CD14-positive monocyte (primary cell): ENCODE data around the gene KRTAP2-2. TPM values are rescaled to one million over a fixed set of nuclear protein-coding genes. Genes with fewer than 3 reads are reported as not detected.
"Not testable (repeated sequence)": the region's sequence is repeated elsewhere in the genome, so short reads cannot be mapped to it uniquely, and the experiment has no call there.

Experiments used
- DNase-seq, 3 donors: peaks; one replicate each; pipeline ENCODE4 v3.0.0-alpha.2; 2011 to 2022
- H2AFZ ChIP-seq: 2 replicates; pipeline ENCODE4 v1.6.0; 2012; ENCODE audit warnings: mild to moderate bottlenecking, low read depth, low read length, inconsistent platforms; ENCODE audit not compliant: insufficient read depth, poor library complexity, severe bottlenecking
- H3K27ac ChIP-seq, 2 donors: 1 replicate in 1 of 2; 2 replicates in 1 of 2; pipeline ENCODE4 v1.5.1; 2012 to 2013; ENCODE audit warnings: low read length in 2 of 2, control low read depth in 1 of 2, inconsistent platforms in 1 of 2, low read depth in 1 of 2, mild to moderate bottlenecking in 1 of 2
- H3K27me3 ChIP-seq, 2 donors: one replicate each; pipeline versions ENCODE4 v1.6.0 to v1.6.1; 2011 to 2013; ENCODE audit warnings: low read length in 2 of 2; ENCODE audit not compliant: control insufficient read depth in 2 of 2, insufficient read depth in 2 of 2
- H3K36me3 ChIP-seq, 2 donors: replicated peaks in 1 of 2; 1 replicate in 1 of 2; 2 replicates in 1 of 2; pipeline versions ENCODE4 v1.5.1 to v1.6.1; 2012 to 2013; ENCODE audit warnings: low read length in 2 of 2, control low read depth in 1 of 2, inconsistent platforms in 1 of 2, mild to moderate bottlenecking in 1 of 2; ENCODE audit not compliant: insufficient read depth in 2 of 2, control insufficient read depth in 1 of 2
- H3K4me1 ChIP-seq, 2 donors: 1 replicate in 1 of 2; 2 replicates in 1 of 2; pipeline versions ENCODE4 v1.5.1 to v1.6.1; 2012 to 2013; ENCODE audit warnings: low read length in 2 of 2, control low read depth in 1 of 2, inconsistent platforms in 1 of 2, mild to moderate bottlenecking in 1 of 2, moderate library complexity in 1 of 2; ENCODE audit not compliant: insufficient read depth in 2 of 2, control insufficient read depth in 1 of 2
- H3K4me2 ChIP-seq: replicated peaks from 2 replicates; pipeline ENCODE3; 2012; ENCODE audit warnings: low read length, moderate library complexity, mild to moderate bottlenecking; ENCODE audit not compliant: poor library complexity, severe bottlenecking; ENCODE audit errors: extremely low read depth
- H3K4me3 ChIP-seq, 3 experiments: fragments of 200-600 bp in 1 of 3; sonication (generic) in 1 of 3; replicated peaks in 1 of 3; 1 replicate in 2 of 3; 2 replicates in 1 of 3; pipeline ENCODE4 v1.5.1; 2011 to 2013; ENCODE audit warnings: low read length in 3 of 3, mild to moderate bottlenecking in 3 of 3, control low read depth in 2 of 3, low read depth in 2 of 3, inconsistent platforms in 1 of 3, moderate library complexity in 1 of 3
- H3K79me2 ChIP-seq: 2 replicates; pipeline ENCODE4 v1.6.0; 2012; ENCODE audit warnings: mild to moderate bottlenecking, control low read depth, inconsistent platforms, low read length, moderate library complexity; ENCODE audit not compliant: insufficient read depth
- H3K9ac ChIP-seq: 2 replicates; pipeline ENCODE4 v1.6.0; 2017; ENCODE audit warnings: low read length, mild to moderate bottlenecking; ENCODE audit not compliant: insufficient read depth, poor library complexity, severe bottlenecking
- H3K9me3 ChIP-seq, 2 donors: replicated peaks in 1 of 2; 1 replicate in 1 of 2; 2 replicates in 1 of 2; pipeline versions ENCODE4 v1.5.1 to v1.6.1; 2012 to 2013; ENCODE audit warnings: low read length in 2 of 2, control low read depth in 1 of 2; ENCODE audit not compliant: control insufficient read depth in 1 of 2, insufficient read depth in 1 of 2
- H4K20me1 ChIP-seq: 2 replicates; pipeline ENCODE4 v1.6.0; 2012; ENCODE audit warnings: mild to moderate bottlenecking, low read length, control low read depth, moderate library complexity; ENCODE audit not compliant: insufficient read depth
- H3K27ac Mint-ChIP-seq, 7 donors: one replicate each; pipeline ENCODE4 v1.8.0; 2020; ENCODE audit warnings: mild to moderate bottlenecking in 7 of 7, mixed read lengths in 7 of 7, moderate library complexity in 6 of 7, inconsistent platforms in 2 of 7
- H3K27me3 Mint-ChIP-seq, 3 donors: one replicate each; pipeline ENCODE4 v1.8.0; 2021 to 2022; ENCODE audit warnings: low read depth in 3 of 3, mild to moderate bottlenecking in 3 of 3, mixed read lengths in 3 of 3, moderate library complexity in 3 of 3, inconsistent platforms in 1 of 3
- H3K36me3 Mint-ChIP-seq, 2 donors: one replicate each; pipeline ENCODE4 v1.8.0; 2020; ENCODE audit warnings: mixed read lengths in 2 of 2, inconsistent platforms in 1 of 2, mild to moderate bottlenecking in 1 of 2
- H3K4me1 Mint-ChIP-seq: one replicate; pipeline ENCODE4 v1.8.0; 2020; ENCODE audit warnings: mild to moderate bottlenecking, mixed read lengths
- H3K4me3 Mint-ChIP-seq, 2 donors: one replicate each; pipeline ENCODE4 v1.8.0; 2020; ENCODE audit warnings: mild to moderate bottlenecking in 2 of 2, mixed read lengths in 2 of 2, moderate library complexity in 1 of 2
- H3K9me3 Mint-ChIP-seq, 7 donors: one replicate each; pipeline ENCODE4 v1.8.0; 2020 to 2022; ENCODE audit warnings: mixed read lengths in 7 of 7, mild to moderate bottlenecking in 6 of 7, moderate library complexity in 6 of 7, inconsistent platforms in 2 of 7
- WGBS: methylation state at CpG from one replicate; pipeline ENCODE4 v1.1.5; 2013; ENCODE audit warnings: missing lambda C conversion rate; ENCODE audit not compliant: insufficient coverage; 5-methylcytosine and 5-hydroxymethylcytosine counted together
- intact Hi-C, 2 donors: fragments of 100-400 bp; cut with micrococcal nuclease; formaldehyde crosslinking; loops; one replicate each; pipeline versions ENCODE4 v1.15.0 to v1.15.1; 2023
- polyA plus RNA-seq, 3 donors: library from polyadenylated mRNA; depleted of rRNA in 1 of 3; unstranded in 2 of 3; stranded (reverse) in 1 of 3; fragments of 300-500 nt in 2 of 3; fragments of >200 nt in 1 of 3; fragmentation: Illumina TruSeq in 2 of 3; gene quantifications; 1 replicate in 2 of 3; 2 replicates in 1 of 3; pipeline ENCODE4 v1.2.3, GENCODE V29; 2012 to 2021
- TF ChIP-seq, protein P1 (sequence below): fragments of 200-600 bp; IDR thresholded peaks from one replicate; pipeline ENCODE4 v1.8.0; 2022; ENCODE audit warnings: antibody characterized with exemption, mild to moderate bottlenecking

Gene KRTAP2-2
- polyA plus RNA-seq, 3 donors = not detected

DNA sequence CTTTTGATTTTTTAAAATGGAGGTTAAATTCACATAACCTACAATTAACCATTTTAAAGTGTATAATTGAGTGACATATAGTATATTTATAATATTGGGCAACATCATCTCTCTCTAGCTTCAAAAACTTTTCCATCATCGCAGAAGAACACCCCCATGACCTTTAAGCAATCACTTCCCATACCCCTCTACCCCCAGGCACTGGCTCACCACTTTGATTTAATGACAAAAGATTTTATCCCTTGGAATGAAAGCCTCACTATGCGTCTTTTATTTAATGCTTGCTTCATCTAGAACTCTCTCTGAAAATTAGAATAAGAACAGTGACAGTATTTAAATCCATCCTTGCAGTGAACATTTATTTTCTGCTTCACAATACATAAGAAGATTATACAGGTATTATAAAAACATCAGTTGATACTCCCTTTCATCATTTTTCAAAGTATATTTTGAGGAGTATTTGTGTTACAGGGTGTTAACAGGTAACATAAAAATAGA is 17.1 kb downstream of the KRTAP2-2 start:
- no peak for DNase-seq
- no peak overlapping the region for H2AFZ ChIP-seq
- no peaks in the 10 kb centered on the region for H3K4me1 Mint-ChIP-seq
- no peak overlapping the region for H3K4me3 ChIP-seq
- intact Hi-C loops = no loop called here
- no peaks in the 10 kb centered on the region for H3K36me3 Mint-ChIP-seq
- H3K9me3 Mint-ChIP-seq = no peaks in the 10 kb centered on the region
- H3K27me3 ChIP-seq = no peaks in the 10 kb centered on the region
- H3K9ac ChIP-seq = no peak overlapping the region
- no peak overlapping the region for H3K27ac ChIP-seq
- H3K4me2 ChIP-seq = no peak overlapping the region
- TF ChIP-seq, protein P1, sequence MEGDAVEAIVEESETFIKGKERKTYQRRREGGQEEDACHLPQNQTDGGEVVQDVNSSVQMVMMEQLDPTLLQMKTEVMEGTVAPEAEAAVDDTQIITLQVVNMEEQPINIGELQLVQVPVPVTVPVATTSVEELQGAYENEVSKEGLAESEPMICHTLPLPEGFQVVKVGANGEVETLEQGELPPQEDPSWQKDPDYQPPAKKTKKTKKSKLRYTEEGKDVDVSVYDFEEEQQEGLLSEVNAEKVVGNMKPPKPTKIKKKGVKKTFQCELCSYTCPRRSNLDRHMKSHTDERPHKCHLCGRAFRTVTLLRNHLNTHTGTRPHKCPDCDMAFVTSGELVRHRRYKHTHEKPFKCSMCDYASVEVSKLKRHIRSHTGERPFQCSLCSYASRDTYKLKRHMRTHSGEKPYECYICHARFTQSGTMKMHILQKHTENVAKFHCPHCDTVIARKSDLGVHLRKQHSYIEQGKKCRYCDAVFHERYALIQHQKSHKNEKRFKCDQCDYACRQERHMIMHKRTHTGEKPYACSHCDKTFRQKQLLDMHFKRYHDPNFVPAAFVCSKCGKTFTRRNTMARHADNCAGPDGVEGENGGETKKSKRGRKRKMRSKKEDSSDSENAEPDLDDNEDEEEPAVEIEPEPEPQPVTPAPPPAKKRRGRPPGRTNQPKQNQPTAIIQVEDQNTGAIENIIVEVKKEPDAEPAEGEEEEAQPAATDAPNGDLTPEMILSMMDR = no peak
- H3K27me3 Mint-ChIP-seq = peaks cover 1 to 3% (median 3%) of the 10 kb centered on the region in 3 donors
- no peak overlapping the region for H3K4me3 Mint-ChIP-seq
- H3K27ac Mint-ChIP-seq = no peak overlapping the region
- H3K36me3 ChIP-seq = no peaks in the 10 kb centered on the region
- H3K4me1 ChIP-seq = no peaks in the 10 kb centered on the region
- WGBS = no CpG with 5 or more reads among the region's 2 CpGs
- H3K9me3 ChIP-seq = no peaks in the 10 kb centered on the region
- H4K20me1 ChIP-seq = no peaks in the 10 kb centered on the region
- no peaks in the 10 kb centered on the region for H3K79me2 ChIP-seq

GRCh38 chr17:41034346-41034935 is 20.6 kb downstream of the KRTAP2-2 start, which contains the start of gene KRTAP1-3:
Gene KRTAP1-3, minus strand, starts transcription at chr17:41034874. Its CDS starts 53 bp downstream, at chr17:41034821.
- H3K4me3 Mint-ChIP-seq, H3K9ac ChIP-seq, H3K36me3 ChIP-seq, H3K9me3 ChIP-seq, H3K27me3 Mint-ChIP-seq, H3K27me3 ChIP-seq, H3K4me1 Mint-ChIP-seq, H4K20me1 ChIP-seq, H3K27ac Mint-ChIP-seq, H3K27ac ChIP-seq, H3K36me3 Mint-ChIP-seq, H3K4me3 ChIP-seq, intact Hi-C loops, H3K9me3 Mint-ChIP-seq, DNase-seq, H3K4me2 ChIP-seq, H2AFZ ChIP-seq, H3K4me1 ChIP-seq, H3K79me2 ChIP-seq: not testable (repeated sequence)
- WGBS = 78% methylated on average over 5 of the region's 10 CpGs
